Medulla oblongata (tissue), 1 donor: ENCODE measurements around the gene CX3CR1.
"Not testable (repeated sequence)": the region's sequence is repeated elsewhere in the genome, so short reads cannot be mapped to it uniquely, and the experiment has no call there.

Experiments used
- DNase-seq: peaks from one replicate; pipeline ENCODE4 v3.0.0-alpha.2; 2015; ENCODE audit errors: extremely low spot score

CX3CR1 gene

GRCh38 chr3:39279745-39280517, at the start of gene CX3CR1:
CX3CR1 (minus strand) TSS chr3:39280036; CDS start chr3:39266509, 13,527 bp downstream.
- peak; percentile 50 for DNase-seq

DNA sequence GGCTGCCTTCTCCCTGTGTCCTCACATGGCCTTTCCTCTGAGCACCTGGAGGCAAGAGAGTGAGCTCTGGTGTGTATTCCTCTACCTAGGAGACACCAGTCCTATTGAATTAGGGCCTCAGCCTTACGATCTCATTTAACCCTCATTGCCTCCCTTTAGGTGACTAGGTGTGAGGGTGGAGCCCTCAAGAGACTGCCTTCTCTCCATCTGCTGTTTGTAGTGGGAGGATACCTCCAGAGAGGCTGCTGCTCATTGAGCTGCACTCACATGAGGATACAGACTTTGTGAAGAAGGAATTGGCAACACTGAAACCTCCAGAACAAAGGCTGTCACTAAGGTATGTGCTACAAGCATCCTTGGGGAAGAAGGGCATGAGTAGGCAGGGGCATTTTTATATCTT, 49.7 kb upstream of the CX3CR1 start, which contains the start of gene CCR8:
Gene CCR8, plus strand, starts transcription at position 217 of the 400 bp plus-strand sequence. CDS start 2,623 bp downstream, outside the sequence.
- no peak for DNase-seq

DNA sequence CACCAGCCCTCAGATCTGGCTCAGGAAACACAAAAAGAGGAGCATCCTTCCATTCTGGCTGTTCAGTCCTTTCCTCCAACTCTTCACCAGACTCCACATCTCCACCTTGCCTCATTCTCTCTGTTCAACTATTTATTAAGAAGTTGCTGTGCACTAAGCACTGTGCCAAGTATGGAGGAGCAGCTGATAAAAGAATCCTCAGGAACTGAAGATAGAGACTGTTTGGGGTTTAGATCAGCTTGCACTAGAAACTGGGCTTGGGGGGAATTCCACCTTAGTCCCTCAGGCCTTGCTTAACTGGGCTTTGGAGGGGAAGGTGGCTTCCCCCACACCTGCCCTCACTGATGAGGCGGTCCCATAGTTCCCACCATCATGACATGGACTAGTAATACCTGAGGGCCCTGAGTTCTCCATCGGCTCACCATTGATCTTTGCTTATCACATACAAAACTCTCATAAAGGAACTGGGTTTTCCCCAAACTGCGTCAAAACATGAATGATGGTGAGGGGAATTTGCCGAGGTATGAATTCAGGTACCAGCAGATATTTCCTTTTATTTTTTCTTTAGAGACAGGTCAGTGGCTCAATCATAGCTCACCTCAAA, 48.0 kb upstream of the CX3CR1 start:
- no peak for DNase-seq

DNA sequence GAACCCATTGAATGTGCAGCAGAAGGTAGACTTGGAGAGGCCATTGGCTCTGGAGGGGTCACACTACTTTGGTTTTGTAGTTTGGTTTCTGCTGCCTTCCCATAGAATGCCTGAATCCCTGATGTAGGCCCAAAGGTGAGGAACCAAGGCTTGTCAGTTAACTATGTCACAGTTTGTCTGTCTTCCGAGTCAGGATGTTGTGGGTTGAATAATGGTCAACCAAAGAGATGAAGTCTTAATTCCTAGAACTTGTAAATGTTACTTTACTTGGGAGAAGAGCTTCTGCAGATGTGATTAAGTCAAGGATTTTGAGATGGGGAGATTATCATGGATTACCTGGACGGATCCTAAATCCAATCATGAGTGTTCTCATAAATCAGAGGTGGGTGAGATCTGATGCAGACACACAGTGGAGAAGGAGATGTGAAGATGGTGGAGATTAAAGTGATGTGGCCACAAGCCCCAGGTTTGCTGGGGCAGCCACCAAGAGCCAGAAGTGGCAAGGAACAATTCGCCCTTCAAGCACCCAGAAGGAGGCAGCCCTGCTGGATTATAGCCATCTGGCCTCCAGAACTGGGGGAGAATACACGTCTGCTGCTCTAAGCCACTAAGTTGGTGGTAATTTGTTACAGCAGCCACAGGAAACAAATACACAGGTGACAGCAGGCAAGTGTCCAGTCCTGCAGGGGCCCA, 47.4 kb upstream of the CX3CR1 start:
- DNase-seq: no peak

DNA sequence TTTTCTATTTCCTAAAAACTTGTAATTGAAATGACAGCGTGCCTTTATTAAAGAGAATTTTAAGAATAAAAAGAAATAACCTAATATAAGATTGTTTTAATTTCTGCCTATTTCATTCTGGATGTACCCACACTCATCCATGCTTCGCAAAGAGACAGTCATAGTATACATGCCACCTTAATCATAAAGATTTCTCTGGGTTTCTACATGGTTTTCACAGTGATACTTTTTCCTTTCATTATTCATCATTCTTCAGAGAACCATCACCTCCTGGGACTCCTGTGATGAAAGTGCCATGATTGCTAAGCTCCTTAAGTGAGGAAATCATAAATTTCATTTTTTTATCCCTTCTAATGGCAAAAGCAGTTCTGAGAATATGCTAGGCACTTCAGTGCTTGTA, 45.4 kb upstream of the CX3CR1 start:
- DNase-seq: no peak

DNA sequence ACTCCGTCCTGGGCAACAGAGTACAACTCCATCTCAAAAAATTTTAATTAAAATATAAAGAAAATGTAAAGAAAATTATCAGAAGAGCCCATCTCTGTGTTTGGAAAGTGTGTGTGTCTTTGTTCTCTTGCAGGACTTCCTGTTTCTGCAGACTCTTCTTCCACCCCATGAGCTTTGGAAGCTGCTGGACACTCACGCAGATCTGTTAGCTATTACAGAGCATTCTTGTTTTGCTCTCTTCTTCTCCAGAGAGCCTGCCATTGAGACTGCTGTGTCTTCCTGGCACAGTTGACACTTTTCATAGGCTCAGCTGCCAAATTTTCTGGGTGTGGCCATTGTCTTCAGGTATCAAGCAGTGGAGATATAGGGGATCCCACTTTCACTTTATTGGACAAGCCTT, 43.7 kb upstream of the CX3CR1 start:
- no peak for DNase-seq

DNA sequence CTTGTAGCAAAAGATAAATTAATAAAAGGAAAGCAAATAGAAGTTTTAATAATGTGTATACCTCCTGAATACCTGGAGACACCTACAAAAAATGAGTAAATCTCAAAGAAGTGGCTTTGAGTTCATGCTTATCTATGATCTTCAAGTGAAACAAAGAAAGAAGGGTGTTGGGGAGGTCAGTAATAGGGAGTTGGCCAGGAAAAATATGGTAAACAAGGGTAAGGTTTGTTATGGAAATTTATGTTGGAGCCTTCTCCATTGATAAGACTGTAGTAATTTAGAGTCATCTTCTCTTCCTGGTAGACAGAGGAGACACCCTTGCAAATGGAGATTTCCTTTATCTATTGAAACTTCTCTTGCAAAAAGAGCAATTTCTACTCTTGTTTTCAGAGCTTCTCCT, 43.1 kb upstream of the CX3CR1 start:
- no peak for DNase-seq

DNA sequence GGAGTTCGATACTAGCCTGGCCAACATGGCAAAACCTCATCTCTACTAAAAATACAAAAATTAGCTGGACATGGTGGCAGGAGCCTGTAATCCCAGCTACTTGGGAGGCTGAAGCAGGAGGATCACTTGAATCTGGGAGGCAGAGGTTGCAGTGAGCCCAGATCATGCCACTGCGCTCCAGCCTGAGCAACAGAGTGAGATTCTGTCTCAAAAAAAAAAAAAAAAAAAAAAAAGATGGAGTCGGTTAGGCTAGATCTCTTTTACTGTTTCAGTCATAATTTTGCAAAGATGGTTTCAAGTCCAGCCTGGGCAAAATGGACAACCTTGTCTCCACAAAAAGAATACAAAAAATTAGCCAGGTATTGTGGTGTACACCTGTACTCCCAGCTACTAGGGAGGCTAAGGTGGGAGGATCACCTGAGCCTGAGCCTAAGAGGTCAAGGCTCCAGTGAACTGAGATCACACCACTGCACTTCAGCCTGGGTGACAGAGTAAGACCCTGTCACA, 42.4 kb upstream of the CX3CR1 start:
- not testable (repeated sequence) for DNase-seq

DNA sequence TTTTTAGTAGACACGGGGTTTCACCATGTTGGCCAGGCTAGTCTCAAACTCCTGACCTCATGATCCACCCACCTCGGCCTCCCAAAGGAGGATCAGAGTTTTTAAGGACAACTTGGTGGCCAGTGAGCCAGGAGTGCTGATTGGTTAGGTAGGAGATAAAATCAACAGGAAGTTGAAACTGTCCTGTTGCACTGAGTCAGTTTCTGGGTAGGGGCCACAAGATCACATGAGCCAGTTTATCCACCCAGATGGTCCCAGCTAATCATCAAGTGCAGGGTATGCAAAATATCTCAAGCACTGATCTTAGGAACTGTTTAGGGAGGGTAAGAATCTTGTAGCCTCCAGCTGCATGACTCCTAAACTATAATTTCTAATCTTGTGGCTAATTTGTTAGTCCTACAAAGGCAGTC, 41.7 kb upstream of the CX3CR1 start:
- not testable (repeated sequence) for DNase-seq

DNA sequence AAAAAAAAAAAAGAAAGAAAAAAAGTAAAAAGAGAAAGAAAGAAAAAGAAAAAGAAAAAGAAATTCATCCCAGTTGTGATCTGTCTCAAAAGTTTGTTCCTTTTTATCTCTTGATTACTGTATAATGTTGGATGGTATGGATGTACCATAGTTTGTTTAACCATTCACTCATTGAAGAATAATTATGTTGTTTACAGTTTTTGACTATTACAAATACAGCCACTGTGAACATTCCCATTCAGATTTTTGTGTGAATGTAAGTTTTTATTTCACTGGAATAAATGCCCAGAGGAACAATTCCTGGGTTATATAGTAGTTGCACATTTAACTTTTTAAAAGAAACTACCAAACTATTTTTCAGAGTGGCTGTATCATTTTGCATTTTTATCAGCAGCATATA, 39.4 kb upstream of the CX3CR1 start:
- DNase-seq: no peak

DNA sequence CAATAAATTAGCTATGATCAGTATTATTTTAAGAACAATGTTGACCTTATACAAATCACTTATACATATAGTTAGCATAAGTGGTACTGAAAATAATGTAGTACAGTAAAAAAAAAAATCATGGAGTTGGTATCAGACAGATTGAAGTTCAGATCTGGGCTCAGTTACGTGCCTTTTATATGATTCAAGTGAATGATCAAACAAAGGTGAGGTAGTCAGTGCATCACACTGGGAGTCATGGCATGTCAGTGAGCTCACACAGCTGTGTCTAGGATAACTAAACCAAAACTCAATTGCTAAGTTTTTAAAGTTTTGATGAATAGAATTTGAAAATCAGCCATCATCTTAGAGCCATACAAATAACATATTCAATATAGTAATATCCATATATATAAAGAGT, 38.5 kb upstream of the CX3CR1 start:
- DNase-seq: no peak

- DNase-seq: no peak
These were observed 37.8 kb upstream of the CX3CR1 start for GRCh38 chr3:39317571-39318169.

GRCh38 chr3:39315420-39315819, 35.6 kb upstream of the CX3CR1 start:
- DNase-seq: no peak

GRCh38 chr3:39313289-39313688, 33.5 kb upstream of the CX3CR1 start:
- no peak for DNase-seq

DNA sequence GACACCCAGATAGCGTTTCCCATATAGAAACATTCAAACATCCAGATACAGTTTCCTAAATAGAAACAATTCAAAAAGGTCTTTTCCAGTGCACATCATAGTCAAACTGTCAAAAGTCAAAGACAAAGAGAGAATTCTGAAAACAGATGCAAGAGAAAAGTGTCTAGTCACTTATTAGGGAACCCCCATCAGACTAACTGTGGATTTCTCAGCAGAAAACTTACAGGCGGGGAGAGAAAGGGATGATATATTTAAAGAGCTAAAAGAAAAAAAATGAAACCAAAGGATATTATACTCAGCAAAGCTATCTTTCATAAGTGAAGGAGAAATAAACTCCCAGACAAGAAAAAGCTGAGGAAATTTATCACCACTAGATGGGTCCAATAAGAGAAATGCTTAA, 22.3 kb upstream of the CX3CR1 start:
- DNase-seq: no peak

DNA sequence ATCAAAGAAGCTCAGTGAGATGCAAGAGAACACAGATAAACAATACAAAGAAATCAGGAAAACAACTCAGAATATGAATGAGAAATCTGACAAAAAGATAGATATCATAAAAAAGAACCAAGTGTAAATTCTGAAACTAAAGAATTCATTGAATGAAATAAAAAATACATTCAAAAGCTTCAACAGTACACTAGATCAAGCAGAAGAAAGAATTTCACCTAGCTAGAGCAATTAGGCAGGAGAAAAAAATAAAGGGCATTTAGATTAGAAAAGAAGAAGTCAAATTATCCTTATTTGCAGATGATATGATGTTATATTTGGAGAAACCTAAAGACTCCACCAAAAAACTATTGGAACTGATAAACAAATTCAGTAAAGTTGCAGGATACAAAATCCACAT, 19.4 kb upstream of the CX3CR1 start:
- DNase-seq: no peak

DNA sequence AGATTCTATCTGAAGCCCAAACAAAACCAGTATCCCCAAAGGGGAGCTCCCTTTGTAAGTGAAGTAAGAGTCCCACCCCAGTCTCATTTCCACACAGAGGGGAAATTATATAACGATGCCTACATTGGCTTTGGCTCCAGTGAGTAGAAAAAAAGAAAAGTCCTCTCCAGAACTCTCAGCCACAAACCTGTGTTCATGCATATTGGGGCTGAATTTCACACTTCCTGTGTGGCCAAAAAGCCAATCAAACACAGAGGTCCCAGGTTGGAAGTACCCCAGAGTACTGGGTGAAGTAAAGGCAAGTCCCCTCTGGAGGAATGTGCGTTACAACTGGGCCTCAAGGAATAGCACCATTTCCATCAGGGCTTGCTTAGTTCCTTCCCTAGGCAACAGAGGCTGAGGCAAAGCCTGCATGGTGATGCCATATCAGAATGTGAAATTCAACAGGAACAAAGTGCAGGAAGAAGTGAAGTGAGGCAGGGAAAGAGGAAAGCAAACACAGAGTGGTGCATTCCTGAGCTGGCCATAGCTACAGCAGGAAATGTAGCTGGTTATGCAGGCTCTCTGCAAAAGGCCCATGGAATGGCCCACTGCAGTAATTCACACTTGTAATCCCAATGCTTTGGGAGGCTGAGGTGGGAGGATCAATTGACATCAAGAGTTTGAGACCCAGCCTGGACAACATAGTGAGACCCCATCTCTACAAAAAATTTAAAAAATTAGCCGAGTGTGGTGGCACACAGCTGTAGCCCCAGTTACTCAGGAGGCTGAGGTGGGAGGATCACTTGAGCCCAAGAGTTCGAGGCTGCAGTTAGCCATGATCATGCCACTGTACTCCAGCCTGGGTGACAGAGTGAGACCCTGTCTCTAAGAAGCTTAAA, 16.6 kb upstream of the CX3CR1 start:
- no peak for DNase-seq

DNA sequence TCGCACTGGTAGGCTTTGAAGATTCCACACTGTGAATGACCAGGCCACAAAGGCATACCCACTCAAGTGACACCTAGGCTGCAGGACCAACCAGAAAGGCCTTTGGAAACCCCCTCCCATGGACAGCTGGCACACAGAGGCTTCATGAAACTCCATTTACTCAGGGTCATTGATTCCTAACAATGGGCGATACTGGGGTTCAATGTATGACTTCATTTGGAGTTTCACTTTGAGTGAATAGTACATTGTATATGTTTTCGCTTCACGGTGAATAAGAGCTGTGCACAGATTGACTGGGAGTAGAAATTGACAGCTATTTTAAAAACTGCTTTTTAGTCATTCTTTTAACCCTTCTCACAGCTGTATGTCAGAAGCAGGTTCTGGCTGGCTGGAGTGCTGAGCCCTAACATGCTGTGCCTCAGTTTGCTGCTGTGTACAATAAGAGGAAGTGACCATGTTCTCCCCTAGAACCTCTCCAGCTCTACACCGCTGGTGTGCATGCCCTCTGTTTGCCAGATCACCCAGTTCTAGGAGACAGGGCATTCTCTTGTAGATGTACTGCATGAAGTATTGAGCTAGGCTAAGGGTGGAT, 15.4 kb upstream of the CX3CR1 start:
- DNase-seq: no peak

- DNase-seq: no peak
These were observed 14.8 kb upstream of the CX3CR1 start for GRCh38 chr3:39294446-39295183.

- DNase-seq: no peak
These were observed 13.1 kb upstream of the CX3CR1 start for GRCh38 chr3:39292961-39293360.
